GM12892 (cell line): ENCODE measurements around the gene IQCE.
"Not testable (repeated sequence)": the region's sequence is repeated elsewhere in the genome, so short reads cannot be mapped to it uniquely, and the experiment has no call there.

Experiments used
- POLR2A ChIP-seq: IDR thresholded peaks from 2 replicates; pipeline ENCODE4 v1.6.1; 2011; ENCODE audit warnings: low read depth, low read length, control low read depth
- POLR2AphosphoS5 ChIP-seq: IDR thresholded peaks from 2 replicates; pipeline ENCODE4 v1.6.1; 2011; ENCODE audit warnings: low read depth, low read length, control low read depth
- TAF1 ChIP-seq: IDR thresholded peaks from 2 replicates; pipeline ENCODE4 v1.6.1; 2011; ENCODE audit warnings: low read depth, mild to moderate bottlenecking, control low read depth, low read length, borderline replicate concordance

GRCh38 chr7:2534214-2534613 lies 24.6 kb upstream of the IQCE start:
- TF ChIP-seq POLR2AphosphoS5, TAF1, POLR2A: not testable (repeated sequence)
